ENCODE results near the gene RAPGEF5.
"Not testable (repeated sequence)": the region's sequence is repeated elsewhere in the genome, so short reads cannot be mapped to it uniquely, and the experiment has no call there.

The RAPGEF5 gene

DNA sequence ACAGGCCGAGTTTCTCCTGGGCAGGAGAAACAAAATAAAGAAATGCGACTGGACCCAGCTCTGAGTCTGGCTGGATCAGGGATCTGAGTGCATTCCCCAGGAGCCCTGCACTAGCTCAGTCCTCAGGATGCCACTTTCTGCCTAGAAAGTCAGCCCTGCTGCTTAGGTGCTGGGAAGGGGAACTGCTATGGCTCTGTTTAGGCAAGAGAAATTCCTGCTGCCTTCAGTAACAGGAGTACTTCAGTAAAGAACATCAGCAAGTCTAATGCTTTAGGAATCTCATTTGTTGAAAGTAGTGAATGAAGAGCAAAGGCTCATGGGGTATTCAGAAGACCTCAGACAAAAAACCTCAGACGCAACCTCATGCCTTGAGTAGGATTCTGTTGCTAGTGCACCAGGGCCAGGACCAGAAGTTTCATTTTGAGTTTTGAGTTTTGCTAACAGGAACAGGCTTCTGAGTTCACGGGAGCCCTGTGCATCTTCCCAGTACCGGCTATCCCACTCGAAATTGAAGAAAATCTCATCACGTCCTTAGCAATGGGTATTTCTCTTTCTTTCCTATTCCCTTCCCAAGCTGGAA lies 240.4 kb downstream of the RAPGEF5 start:
- no peak for TF ChIP-seq ZNF274 (IDR thresholded peaks at IDR 0.05; ENCODE audit: low read depth, low read length)
- no peak overlapping the region for H3K4me3 ChIP-seq (ENCODE audit: low read length)

DNA sequence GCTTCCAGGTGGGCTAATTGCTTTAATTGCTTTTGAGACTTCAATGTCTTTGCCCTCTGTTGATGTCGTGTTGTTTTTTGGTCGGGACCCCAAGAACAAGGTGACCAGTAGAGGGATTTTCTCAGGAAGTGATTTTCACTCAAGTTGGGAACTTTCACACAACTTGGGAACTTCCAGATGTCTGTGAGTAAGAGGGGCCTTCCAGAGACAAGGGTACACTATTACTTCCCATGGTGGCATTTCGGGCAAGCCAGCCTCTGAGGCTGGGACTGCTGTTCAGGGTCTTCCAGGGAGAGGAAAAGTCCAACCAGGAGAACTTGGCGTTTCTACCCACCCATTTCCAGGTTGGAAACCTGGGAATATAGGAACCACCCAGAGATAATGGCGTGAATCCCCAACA lies 241.3 kb downstream of the RAPGEF5 start:
- no peak for TF ChIP-seq ZNF274 (IDR thresholded peaks at IDR 0.05; ENCODE audit: low read depth, low read length)
- H3K4me3 ChIP-seq (ENCODE audit: low read length) = no peak overlapping the region

DNA sequence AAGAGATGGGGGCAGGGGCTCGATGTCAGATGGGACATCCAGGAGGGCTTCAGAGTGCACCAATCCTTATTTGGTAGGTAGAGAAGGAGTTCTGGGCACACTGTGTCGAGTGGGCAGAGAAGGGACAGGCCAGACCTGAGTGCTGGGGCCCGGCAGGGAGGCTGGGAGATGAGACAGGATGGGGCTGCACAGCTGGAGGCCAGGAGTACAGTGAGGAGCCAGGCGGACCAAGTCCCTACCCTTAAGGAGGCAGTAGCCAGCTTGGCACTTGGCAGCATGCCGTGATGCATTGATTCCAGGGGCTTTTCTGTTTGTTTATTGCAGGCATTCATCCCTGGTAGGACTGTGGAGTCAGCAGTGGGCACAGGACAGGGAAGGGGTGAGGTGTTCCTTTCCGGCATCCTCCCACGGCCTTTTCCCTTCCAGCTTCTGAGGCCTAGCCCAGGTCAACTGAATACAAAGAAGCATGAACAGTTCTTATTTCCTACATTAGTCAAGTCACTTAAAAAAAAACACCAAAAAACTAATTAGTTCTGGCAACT lies 242.4 kb downstream of the RAPGEF5 start:
- no peak for TF ChIP-seq ZNF274 (IDR thresholded peaks at IDR 0.05; ENCODE audit: low read depth, low read length)
- H3K4me3 ChIP-seq (ENCODE audit: low read length) = no peak overlapping the region

DNA sequence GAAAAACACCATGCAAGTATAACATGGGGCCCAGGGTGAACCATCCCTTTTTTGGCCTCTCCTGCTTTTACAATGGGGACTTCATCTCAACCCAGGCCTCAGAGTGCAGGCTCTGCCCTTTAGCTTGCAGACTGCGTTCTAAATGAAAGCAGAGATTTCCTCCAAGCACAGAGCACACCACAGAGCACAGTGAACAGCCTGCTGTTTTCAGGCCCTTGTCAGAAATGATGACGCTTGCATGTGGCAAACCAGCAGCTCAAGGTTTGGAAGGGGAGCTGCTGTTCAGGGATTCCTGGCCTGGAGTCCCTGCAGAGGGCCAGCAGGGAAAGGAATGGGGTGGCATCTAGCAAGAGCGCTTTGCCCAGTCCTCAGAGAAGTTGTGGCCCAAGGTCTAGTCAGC lies 243.9 kb downstream of the RAPGEF5 start:
- no peak overlapping the region for H3K4me3 ChIP-seq (ENCODE audit: low read length)
- TF ChIP-seq ZNF274 (IDR thresholded peaks at IDR 0.05; ENCODE audit: low read depth, low read length) = no peak

DNA sequence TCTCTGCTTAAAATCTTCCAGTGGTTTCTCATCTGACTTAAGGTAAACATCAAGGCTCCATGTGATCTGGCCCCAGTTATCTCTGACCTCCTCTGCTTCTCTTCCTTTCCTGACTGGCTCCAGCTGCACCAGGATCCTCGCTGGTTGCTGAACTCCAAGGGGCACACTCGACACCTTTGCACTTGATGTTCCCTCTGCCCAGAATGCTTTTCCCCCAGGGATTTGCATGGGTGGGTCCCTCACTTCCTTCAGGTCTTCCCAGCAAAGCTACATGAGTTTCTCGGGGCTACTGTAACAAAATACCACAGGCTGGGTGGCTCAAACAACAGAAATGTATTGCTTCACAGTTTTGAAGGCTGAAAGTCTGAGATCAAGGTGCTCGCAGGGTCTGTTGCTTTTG lies 245.3 kb downstream of the RAPGEF5 start:
- H3K4me3 ChIP-seq (ENCODE audit: low read length) = no peak overlapping the region
- TF ChIP-seq ZNF274 (IDR thresholded peaks at IDR 0.05; ENCODE audit: low read depth, low read length) = no peak

DNA sequence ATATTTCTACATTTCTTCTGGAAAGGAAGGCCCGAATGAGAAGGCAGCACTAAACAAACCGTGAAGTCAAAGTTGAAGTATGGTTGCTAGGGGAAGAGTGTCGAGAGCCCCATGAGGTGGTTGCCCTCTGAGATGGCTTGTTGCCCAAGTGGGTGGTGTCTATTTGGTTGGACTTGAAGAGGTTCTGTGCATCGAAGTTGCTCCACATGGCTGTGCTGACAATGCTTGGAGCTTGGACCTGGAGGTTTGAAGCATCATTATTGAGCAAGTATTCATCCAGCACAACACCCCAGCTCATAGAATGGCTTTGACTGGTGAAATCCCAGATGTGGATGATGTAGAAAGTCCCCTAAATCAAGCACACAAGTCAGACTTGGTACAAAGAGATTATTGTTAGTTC lies 246.1 kb downstream of the RAPGEF5 start:
- no peak for TF ChIP-seq ZNF274 (IDR thresholded peaks at IDR 0.05; ENCODE audit: low read depth, low read length)

DNA sequence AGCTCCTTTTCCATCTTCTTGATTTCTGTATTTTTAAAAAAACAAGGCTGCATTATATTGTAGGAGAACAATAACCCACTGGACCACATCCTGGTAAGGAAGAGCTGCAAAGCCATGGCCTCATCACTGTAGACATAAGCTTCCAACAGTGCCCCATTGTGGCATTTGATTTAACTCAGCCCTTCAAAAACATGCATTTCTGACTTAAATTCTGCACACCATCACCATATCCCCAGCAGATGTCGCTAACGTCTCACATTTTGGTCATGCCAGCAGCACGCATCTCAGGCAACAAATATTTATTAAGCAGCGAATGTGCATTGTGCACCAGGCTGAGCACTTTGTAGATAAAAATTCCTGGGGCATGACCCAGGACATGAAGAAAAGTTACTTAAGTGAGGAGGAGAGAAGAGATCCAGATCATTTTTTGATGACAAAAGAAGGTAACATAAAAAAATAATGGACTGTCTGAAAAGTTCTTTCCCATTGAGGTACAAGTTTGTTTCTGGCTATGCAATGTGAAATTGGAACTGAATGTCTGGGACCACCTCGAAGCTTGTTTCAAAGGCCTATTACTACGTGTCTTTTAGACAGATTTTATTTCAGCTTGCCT lies 246.6 kb downstream of the RAPGEF5 start:
- no peak for TF ChIP-seq ZNF274 (IDR thresholded peaks at IDR 0.05; ENCODE audit: low read depth, low read length)
- no peak overlapping the region for H3K4me3 ChIP-seq (ENCODE audit: low read length)

More for the DNA sequence above, 246.1 kb downstream of the RAPGEF5 start:
- H3K4me3 ChIP-seq (ENCODE audit: low read length) = no peak overlapping the region

DNA sequence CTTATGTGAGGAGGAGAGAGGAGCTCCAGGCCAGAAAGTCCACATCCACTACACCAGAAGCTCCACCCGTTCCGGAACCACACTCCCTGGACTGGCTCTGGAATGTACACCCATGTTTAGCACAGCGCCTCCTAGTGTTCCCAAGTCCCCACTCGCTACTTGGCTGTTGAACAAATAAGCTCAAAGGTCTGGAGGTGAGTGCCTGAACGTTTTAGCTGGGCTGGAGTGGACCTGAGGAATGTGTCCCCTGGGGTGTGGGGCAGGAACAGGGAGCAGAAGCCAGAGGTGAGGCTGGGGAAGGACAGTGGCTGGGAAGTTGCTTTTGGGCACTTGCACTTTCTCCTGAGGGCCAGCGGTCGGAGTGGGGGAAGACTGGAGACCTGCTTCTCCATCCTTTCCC lies 247.2 kb downstream of the RAPGEF5 start:
- TF ChIP-seq ZNF274 (IDR thresholded peaks at IDR 0.05; ENCODE audit: low read depth, low read length) = no peak
- H3K4me3 ChIP-seq (ENCODE audit: low read length) = no peak overlapping the region

DNA sequence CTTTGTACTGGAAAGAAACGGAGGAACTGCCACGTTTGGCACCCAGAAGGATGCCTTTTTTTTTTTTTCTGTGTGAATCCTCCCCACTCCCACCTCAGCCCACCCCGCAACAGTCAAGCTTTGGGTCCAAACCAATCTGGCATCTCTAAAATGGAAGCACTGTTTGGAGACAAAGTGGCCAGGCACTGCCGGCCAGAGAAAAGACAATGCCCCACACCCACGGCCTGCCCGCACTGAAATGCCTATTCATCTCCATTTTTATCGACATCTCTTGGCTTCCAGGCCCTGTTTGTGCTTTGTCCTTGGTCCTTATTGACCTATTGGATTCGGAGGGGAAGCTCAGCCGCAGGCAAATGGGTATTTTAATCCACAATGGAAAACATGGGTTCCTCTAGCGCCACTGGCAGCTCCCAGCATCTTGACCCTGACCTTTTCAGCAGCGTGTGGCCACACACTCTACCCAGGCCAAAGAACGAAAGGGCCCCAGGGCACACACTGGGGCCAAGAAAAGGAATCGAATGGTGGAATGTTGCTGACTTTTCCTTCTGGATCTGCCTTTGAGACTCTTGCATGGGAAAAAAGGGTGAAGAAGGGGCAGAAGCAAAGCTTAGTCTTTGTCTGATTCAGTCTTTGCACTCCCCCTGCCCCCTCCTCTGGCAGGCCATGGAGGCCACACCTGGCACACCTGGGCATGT lies 248.7 kb downstream of the RAPGEF5 start:
- no peak overlapping the region for H3K4me3 ChIP-seq (ENCODE audit: low read length)
- no peak for TF ChIP-seq ZNF274 (IDR thresholded peaks at IDR 0.05; ENCODE audit: low read depth, low read length)

DNA sequence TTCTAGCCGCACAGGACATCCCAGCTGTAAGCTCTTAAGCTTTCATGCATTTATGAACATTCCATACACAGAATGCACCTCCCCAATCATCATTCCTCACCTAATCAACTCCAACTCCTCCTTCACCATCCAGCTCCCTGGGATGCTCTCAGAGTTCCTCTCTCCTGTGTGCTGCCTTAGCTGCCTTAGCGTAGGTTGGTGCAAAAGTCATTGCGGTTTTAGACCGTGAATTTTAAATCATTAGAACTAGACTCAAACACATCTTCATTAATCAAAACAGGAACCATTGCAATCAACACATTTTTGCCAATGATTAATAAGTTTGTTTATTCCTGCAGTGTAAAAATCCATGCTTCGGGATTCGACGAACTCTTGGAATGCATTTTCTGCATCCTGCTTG lies 251.4 kb downstream of the RAPGEF5 start:
- TF ChIP-seq ZNF274 (IDR thresholded peaks at IDR 0.05; ENCODE audit: low read depth, low read length) = no peak
- H3K4me3 ChIP-seq (ENCODE audit: low read length) = no peak overlapping the region

DNA sequence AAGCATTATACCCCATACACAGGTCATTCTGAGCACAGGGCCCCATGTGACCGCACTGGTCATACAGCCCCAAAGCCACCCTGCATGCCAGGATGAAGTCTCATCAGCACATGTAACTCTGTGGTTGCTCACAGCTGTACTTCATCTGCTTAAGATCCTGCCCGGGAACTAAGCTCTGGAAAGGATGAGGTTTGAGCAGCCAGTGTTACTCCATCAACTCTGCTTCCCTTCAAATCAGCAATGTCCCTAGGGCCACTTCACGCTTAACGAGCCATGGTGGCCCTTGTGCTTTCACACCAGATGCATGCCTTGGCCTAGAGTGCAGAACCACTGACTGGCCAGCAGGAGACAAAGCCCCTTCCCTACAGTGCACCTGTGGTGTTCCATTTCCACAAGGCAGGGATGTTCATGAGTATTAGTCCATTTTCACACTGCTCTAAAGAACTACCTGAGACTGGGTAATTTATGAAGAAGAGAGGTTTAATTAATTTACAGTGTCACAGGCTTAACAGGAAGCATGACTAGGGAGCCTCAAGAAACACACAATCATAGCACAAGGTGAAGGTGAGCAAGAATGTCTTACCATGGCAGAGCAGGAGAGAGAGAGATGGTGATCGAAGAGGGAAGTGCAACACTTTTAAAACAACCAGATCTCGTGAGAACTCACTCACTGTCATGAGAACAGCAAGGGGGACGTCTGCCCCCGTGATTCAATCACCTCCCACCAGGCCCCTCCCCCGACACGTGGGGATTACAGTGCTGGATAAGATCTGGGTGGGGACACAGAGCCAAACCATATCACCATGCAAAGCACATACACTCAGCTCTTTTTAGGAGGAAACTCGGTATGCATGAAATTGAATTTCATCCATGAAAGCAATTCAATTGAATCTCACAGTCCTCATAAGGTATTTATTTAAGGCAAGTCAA lies 262.3 kb downstream of the RAPGEF5 start:
- no peak overlapping the region for H3K4me3 ChIP-seq (ENCODE audit: low read length)
- no peak for TF ChIP-seq ZNF274 (IDR thresholded peaks at IDR 0.05; ENCODE audit: low read depth, low read length)

DNA sequence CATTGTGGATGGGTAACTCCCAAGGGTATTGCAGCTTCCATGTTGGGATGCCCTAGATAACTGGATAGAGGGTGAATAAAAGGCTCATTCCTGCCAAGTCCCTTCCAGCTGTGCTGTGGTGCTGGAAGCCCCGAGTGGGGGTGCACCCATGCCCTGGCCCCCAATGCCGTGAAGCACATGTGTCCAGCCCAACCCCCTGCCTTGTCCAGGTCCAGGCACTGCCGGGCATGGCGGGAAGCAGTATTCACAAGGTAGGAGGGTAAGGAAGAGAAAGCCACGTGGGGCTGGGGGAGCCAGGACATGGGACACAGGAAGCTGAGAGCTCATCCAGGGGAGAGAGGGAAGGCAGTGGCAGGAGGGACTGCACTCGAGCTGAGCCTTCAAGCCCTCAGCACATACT lies 263.0 kb downstream of the RAPGEF5 start:
- TF ChIP-seq ZNF274 (IDR thresholded peaks at IDR 0.05; ENCODE audit: low read depth, low read length) = no peak
- no peak overlapping the region for H3K4me3 ChIP-seq (ENCODE audit: low read length)

DNA sequence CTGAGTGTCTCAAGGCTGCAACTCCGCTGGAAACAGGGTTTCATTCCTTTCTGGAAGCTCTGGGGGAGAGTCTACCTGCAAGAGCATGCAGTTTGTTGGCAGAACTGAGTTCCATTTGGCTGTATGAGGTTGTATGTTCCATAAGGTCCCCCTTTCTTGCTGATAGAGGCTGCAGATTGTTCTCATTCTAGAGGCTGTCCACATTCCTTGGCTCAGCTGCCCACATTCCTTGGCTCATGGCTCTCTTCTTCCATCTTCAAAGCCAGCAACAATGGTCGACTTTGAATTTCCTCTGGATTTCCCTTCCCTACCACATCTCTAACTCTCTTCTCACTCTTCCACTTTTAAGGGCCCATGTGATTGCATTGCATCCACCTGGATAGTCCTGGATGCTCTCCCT lies 264.0 kb downstream of the RAPGEF5 start:
- H3K4me3 ChIP-seq (ENCODE audit: low read length) = no peak overlapping the region
- TF ChIP-seq ZNF274 (IDR thresholded peaks at IDR 0.05; ENCODE audit: low read depth, low read length) = no peak

DNA sequence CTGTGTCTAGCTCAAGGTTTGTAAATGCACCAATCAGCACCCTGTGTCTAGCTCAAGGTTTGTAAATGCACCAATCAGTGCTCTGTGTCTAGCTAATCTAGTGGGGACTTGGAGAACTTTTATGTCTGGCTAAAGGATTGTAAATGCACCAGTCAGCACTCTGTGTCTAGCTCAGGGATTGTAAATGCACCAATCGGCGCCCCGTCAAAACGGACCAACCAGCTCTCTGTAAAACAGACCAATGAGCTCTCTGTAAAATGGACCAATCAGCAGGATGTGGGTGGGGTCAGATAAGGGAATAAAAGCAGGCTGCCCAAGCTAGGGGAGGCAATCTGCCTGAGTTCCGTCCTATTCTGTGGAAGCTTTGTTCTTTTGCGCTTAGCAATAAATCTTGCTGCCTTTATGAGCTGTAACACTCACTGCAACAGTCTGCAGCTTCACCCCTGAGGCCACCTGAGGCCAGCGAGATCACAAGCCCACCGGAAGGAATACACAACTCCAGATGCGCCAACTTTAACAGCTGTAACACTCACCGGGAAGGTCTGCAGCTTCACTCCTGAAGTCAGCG lies 265.9 kb downstream of the RAPGEF5 start:
- not testable (repeated sequence) for H3K4me3 ChIP-seq (ENCODE audit: low read length)

Data from GM08714 (cell line).